Measurements from ENCODE around the gene IGFBP4. TPM values are rescaled to one million over a fixed set of nuclear protein-coding genes. Genes with fewer than 3 reads are reported as not detected.

The IGFBP4 gene
- 187 and 316 TPM in 2 replicates for total RNA-seq

DNA sequence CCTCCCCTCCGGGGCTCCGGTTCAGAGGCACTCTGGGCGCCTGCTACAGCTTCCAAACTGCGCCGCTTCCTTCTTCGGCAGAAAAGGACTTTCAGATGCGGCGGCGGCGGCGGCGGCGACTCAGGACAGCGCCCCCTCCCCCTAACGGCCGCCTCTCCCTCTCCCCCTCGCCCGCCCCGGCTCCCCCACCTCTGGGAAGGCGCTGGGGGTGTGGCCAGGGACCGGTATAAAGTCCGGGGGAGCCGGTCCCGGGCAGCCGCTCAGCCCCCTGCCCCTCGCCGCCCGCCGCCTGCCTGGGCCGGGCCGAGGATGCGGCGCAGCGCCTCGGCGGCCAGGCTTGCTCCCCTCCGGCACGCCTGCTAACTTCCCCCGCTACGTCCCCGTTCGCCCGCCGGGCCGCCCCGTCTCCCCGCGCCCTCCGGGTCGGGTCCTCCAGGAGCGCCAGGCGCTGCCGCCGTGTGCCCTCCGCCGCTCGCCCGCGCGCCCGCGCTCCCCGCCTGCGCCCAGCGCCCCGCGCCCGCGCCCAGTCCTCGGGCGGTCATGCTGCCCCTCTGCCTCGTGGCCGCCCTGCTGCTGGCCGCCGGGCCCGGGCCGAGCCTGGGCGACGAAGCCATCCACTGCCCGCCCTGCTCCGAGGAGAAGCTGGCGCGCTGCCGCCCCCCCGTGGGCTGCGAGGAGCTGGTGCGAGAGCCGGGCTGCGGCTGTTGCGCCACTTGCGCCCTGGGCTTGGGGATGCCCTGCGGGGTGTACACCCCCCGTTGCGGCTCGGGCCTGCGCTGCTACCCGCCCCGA is at the start of gene IGFBP4:
Gene IGFBP4 (plus strand): TSS at position 255 of the 792 bp plus-strand sequence. CDS start 286 bp downstream, at position 541.

DNA sequence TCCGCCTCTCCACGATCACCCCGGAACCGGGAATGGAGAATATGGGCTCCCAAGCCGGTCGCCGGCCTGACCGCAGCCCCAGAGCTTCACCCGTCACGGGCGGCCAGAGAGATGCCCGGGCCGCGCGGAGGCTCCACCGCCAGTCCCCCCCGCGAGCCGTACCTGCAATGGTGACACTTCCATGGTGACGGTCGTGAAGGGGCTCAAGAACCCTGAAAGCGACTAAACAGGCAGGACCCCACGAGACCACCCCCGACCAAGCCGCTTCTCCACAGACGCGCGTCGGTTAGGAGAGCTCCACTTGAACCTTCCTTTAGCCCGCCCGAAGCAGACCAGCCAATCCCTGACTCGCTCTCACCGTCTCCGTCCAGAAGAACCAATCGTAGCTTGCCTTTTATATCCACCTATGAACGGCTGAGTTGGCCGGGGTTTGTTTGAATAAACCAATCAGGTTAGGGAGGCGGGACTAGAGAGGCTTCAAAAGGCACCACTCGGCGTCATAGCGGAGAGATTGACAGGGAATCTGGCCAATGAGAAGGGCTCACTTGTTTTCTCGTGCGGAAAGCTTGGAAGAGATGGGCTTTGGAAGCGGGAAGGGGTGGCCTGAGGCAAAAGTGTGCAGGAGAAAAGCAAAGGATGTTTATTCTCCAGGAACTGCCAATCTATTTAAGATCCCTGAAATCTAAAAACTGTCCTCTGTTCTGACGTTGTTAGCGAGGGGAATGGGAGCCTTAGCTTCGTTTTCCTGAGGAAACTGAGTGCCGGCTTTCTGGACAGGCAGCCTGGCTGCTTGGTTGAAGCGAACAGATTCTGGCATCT is 25.4 kb upstream of the IGFBP4 start, which contains the start of gene TOP2A:
Gene TOP2A (minus strand): TSS at position 288 of the 819 bp plus-strand sequence. CDS start 105 bp downstream, at position 183.

DNA sequence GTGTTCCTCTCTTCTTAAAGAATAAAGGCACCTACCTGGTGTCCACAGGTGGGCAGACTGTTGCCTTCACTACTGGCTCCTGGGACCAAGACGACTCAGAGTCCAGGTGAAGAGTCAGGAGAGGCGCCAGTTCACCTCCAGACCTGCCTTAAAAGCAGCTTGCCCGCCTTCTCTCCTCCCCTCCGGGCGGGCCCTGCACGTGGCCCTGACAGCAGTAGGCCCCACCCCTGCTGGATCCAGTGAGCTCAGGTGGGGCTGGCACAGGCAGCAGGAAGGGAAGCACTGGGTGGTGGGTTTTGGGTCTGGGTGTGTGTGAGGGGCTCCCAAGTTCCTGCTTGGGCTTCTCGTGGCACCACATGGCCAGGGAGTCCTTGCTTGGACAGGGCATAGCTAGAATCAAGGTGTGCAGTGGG is 58.3 kb downstream of the IGFBP4 start, which contains the start of gene TNS4:
Gene TNS4 (minus strand): TSS at position 125 of the 413 bp plus-strand sequence. CDS start 5,198 bp downstream, outside the sequence.

Other genes starting within 250 kb of the IGFBP4 start
- 5.0 and 13.9 TPM in 2 replicates for gene WIPF2, start 224.1 kb upstream of the IGFBP4 start, total RNA-seq
- gene CDC6, start 155.6 kb upstream of the IGFBP4 start, total RNA-seq, result 16.7 and 21.1 TPM in 2 replicates
- 5.0 and 9.8 TPM in 2 replicates for gene RARA, start 134.3 kb upstream of the IGFBP4 start, total RNA-seq
- gene GJD3, start 78.7 kb upstream of the IGFBP4 start, total RNA-seq, result 0.49 and 1.6 TPM in 2 replicates
- 57.8 and 74.0 TPM in 2 replicates for gene TOP2A, start 25.6 kb upstream of the IGFBP4 start, total RNA-seq
- not detected in 2 replicates for gene TNS4, start 58.2 kb downstream of the IGFBP4 start, total RNA-seq
- 0.06 and 0.16 TPM in 2 replicates for gene CCR7, start 122.0 kb downstream of the IGFBP4 start, total RNA-seq
- 53.4 and 85.9 TPM in 2 replicates for gene SMARCE1, start 204.4 kb downstream of the IGFBP4 start, total RNA-seq
- under 0.01 and 0.06 TPM in 2 replicates for gene KRT222, start 221.7 kb downstream of the IGFBP4 start, total RNA-seq